IMR-90 (cell line): Measurements from ENCODE around the gene ANKFY1.

Source experiments
- BHLHE40 ChIP-seq: fragments of 150-350 bp; IDR thresholded peaks from 2 replicates; pipeline ENCODE4 v1.6.1; 2016; ENCODE audit warnings: mild to moderate bottlenecking, low read depth, low read length
- FOS ChIP-seq: fragments of 150-350 bp; IDR thresholded peaks from 2 replicates; pipeline ENCODE4 v1.6.1; 2016; ENCODE audit warnings: low read depth, low read length
- MAZ ChIP-seq: IDR thresholded peaks from 2 replicates; pipeline ENCODE4 v1.6.1; 2012; ENCODE audit warnings: low read depth, mild to moderate bottlenecking, low read length, improper control_type of control experiment, moderate library complexity, borderline replicate concordance
- MXI1 ChIP-seq: IDR thresholded peaks from 2 replicates; pipeline ENCODE4 v1.6.1; 2012; ENCODE audit warnings: low read depth, mild to moderate bottlenecking, low read length, moderate library complexity, borderline replicate concordance
- POLR2A ChIP-seq: IDR thresholded peaks from 2 replicates; pipeline ENCODE4 v1.6.1; 2012; ENCODE audit warnings: mild to moderate bottlenecking, low read depth, low read length
- RAD21 ChIP-seq: IDR thresholded peaks from 2 replicates; pipeline ENCODE4 v1.6.1; 2012; ENCODE audit warnings: low read length, improper control_type of control experiment
- RCOR1 ChIP-seq: IDR thresholded peaks from 2 replicates; pipeline ENCODE4 v1.6.1; 2012; ENCODE audit warnings: mild to moderate bottlenecking, low read length, improper control_type of control experiment; ENCODE audit not compliant: insufficient replicate concordance
- RFX5 ChIP-seq: IDR thresholded peaks from 2 replicates; pipeline ENCODE4 v1.8.0; 2012; ENCODE audit warnings: low read depth, mild to moderate bottlenecking, low read length, moderate library complexity
- SMC3 ChIP-seq: fragments of 150-350 bp; IDR thresholded peaks from 2 replicates; pipeline ENCODE4 v1.6.1; 2016; ENCODE audit warnings: low read depth, mild to moderate bottlenecking, antibody characterized with exemption, low read length, moderate library complexity
- TF ChIP-seq, protein P1 (sequence below): conservative IDR thresholded peaks from 2 replicates; pipeline ENCODE4 v1.5.1; 2012; ENCODE audit warnings: mild to moderate bottlenecking, low read depth, low read length, improper control_type of control experiment

- TF ChIP-seq, protein P1, sequence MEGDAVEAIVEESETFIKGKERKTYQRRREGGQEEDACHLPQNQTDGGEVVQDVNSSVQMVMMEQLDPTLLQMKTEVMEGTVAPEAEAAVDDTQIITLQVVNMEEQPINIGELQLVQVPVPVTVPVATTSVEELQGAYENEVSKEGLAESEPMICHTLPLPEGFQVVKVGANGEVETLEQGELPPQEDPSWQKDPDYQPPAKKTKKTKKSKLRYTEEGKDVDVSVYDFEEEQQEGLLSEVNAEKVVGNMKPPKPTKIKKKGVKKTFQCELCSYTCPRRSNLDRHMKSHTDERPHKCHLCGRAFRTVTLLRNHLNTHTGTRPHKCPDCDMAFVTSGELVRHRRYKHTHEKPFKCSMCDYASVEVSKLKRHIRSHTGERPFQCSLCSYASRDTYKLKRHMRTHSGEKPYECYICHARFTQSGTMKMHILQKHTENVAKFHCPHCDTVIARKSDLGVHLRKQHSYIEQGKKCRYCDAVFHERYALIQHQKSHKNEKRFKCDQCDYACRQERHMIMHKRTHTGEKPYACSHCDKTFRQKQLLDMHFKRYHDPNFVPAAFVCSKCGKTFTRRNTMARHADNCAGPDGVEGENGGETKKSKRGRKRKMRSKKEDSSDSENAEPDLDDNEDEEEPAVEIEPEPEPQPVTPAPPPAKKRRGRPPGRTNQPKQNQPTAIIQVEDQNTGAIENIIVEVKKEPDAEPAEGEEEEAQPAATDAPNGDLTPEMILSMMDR = no peak
- no peak for TF ChIP-seq RAD21
- TF ChIP-seq POLR2A = no peak
- no peak for TF ChIP-seq RCOR1
- no peak for TF ChIP-seq BHLHE40
- no peak for TF ChIP-seq FOS
- TF ChIP-seq RFX5 = no peak
- TF ChIP-seq MXI1 = no peak
- no peak for TF ChIP-seq SMC3
- TF ChIP-seq MAZ = no peak
These were observed 133.1 kb downstream of the ANKFY1 start for GRCh38 chr17:4130715-4131114.
